Hepatocyte (in vitro differentiated cells): ENCODE data around the gene STX7.

Experiments used
- EZH2 ChIP-seq: fragments of 200-600 bp; sonication (generic); IDR thresholded peaks from 2 replicates; pipeline ENCODE4 v1.6.1; 2016; ENCODE audit warnings: antibody characterized with exemption, mild to moderate bottlenecking, borderline replicate concordance
- TF ChIP-seq, protein P1 (sequence below): fragments of 200-600 bp; sonication (generic); IDR thresholded peaks from 2 replicates; pipeline ENCODE4 v1.5.1; 2016; ENCODE audit warnings: antibody characterized with exemption, mild to moderate bottlenecking; ENCODE audit not compliant: poor library complexity

DNA sequence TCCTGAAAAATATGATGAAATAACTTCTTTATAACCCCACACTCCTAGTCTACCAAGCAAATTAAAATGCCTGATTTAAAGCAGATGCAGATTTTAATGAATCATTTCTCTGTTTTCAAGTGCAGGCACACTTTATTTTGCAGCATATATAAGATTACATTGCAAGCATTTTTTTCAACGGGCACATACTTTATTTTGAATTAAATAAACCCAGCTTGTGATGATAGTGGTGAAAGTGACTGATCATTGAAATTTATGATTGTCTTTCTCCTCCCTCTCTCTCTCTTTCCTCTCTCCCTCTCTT lies 99.5 kb downstream of the STX7 start:
- TF ChIP-seq, protein P1, sequence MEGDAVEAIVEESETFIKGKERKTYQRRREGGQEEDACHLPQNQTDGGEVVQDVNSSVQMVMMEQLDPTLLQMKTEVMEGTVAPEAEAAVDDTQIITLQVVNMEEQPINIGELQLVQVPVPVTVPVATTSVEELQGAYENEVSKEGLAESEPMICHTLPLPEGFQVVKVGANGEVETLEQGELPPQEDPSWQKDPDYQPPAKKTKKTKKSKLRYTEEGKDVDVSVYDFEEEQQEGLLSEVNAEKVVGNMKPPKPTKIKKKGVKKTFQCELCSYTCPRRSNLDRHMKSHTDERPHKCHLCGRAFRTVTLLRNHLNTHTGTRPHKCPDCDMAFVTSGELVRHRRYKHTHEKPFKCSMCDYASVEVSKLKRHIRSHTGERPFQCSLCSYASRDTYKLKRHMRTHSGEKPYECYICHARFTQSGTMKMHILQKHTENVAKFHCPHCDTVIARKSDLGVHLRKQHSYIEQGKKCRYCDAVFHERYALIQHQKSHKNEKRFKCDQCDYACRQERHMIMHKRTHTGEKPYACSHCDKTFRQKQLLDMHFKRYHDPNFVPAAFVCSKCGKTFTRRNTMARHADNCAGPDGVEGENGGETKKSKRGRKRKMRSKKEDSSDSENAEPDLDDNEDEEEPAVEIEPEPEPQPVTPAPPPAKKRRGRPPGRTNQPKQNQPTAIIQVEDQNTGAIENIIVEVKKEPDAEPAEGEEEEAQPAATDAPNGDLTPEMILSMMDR, result no peak
- no peak for TF ChIP-seq EZH2
